Measurements from ENCODE around the gene GPC5. TPM values are rescaled to one million over a fixed set of nuclear protein-coding genes. Genes with fewer than 3 reads are reported as not detected.

GPC5 gene
- total and polyA plus RNA-seq, 9 of the 15 experiments (the other 6 are each of a cell fraction or from before 2014, with no cell fraction given) = 0.18 to 0.27 TPM; not detected in 7

DNA sequence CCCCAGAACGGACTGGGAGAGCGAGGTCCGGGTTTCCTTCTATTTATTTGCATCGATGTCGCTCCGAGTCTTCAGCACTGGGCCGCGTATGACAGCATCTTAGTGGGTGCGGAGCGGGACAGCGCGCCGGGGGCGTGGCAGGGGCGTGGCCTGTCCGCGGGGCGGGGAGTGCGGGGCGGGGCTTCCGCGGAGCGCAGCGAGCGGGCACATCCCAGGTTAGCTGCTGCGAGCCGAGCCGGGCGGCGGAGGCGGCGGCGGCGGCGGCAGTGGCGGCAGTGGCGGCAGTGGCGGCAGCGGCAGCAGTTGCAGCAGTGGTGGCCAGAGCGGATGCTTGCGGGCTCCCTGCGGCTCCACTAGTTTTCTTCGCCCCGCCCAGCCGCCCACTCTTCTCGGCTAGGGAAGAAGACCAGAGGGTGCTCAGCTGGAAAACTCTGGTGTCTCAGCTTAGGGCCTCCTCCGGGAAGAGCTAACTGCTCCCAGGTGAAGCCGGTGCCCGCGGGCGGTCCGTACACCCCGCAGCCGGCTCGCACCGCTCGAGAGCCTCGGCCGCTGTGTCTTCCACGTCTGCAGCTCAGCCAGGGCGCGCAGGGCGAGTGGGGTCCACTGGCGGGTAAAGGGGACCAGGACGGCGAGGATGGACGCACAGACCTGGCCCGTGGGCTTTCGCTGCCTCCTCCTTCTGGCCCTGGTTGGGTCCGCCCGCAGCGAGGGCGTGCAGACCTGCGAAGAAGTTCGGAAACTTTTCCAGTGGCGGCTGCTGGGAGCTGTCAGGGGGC, at the start of gene GPC5 (continued):
- TF ChIP-seq, protein P1, sequence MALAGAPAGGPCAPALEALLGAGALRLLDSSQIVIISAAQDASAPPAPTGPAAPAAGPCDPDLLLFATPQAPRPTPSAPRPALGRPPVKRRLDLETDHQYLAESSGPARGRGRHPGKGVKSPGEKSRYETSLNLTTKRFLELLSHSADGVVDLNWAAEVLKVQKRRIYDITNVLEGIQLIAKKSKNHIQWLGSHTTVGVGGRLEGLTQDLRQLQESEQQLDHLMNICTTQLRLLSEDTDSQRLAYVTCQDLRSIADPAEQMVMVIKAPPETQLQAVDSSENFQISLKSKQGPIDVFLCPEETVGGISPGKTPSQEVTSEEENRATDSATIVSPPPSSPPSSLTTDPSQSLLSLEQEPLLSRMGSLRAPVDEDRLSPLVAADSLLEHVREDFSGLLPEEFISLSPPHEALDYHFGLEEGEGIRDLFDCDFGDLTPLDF (CRISPR knock-in tag; IDR thresholded peaks at IDR 0.05) = 0 out of 2 replicates have a peak, but pooled peaks have one; percentile 32
- TF ChIP-seq, protein P2, sequence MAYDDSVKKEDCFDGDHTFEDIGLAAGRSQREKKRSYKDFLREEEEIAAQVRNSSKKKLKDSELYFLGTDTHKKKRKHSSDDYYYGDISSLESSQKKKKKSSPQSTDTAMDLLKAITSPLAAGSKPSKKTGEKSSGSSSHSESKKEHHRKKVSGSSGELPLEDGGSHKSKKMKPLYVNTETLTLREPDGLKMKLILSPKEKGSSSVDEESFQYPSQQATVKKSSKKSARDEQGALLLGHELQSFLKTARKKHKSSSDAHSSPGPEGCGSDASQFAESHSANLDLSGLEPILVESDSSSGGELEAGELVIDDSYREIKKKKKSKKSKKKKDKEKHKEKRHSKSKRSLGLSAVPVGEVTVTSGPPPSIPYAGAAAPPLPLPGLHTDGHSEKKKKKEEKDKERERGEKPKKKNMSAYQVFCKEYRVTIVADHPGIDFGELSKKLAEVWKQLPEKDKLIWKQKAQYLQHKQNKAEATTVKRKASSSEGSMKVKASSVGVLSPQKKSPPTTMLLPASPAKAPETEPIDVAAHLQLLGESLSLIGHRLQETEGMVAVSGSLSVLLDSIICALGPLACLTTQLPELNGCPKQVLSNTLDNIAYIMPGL (CRISPR knock-in tag; IDR thresholded peaks at IDR 0.05) = peak; percentile 46; the same call in 1 of the 2 replicates
- TF ChIP-seq ZBTB7A (IDR thresholded peaks at IDR 0.05; ENCODE audit: borderline replicate concordance, control insufficient read depth, low read depth, low read length) (peak; percentile 62; the same call in 1 of the 2 replicates), TBL1XR1 (IDR thresholded peaks at IDR 0.05; ENCODE audit: low read length in 2 of 2) (peak in 1 of 2 experiments; percentile 24; a peak in 1 of 4 replicates), RCOR1 (IDR thresholded peaks at IDR 0.05; ENCODE audit: borderline replicate concordance in 1 of 2, low read depth in 2 of 2, low read length in 2 of 2) (peak in 1 of 2 experiments; percentile 44; a peak in 1 of 4 replicates)
- TF ChIP-seq, protein P3, sequence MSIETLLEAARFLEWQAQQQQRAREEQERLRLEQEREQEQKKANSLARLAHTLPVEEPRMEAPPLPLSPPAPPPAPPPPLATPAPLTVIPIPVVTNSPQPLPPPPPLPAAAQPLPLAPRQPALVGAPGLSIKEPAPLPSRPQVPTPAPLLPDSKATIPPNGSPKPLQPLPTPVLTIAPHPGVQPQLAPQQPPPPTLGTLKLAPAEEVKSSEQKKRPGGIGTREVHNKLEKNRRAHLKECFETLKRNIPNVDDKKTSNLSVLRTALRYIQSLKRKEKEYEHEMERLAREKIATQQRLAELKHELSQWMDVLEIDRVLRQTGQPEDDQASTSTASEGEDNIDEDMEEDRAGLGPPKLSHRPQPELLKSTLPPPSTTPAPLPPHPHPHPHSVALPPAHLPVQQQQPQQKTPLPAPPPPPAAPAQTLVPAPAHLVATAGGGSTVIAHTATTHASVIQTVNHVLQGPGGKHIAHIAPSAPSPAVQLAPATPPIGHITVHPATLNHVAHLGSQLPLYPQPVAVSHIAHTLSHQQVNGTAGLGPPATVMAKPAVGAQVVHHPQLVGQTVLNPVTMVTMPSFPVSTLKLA (conservative IDR thresholded peaks at IDR 0.05) = no peak
